HEK293 (cell line): ENCODE measurements around the gene ASXL1.

Experiments used
- CTCF ChIA-PET: fragments of 350-600 bp; formaldehyde crosslinking; extraction: SDS; loops from one replicate; lab custom pipeline; 2021; ENCODE audit warnings: antibody characterized with exemption; lab: Yijun Ruan, JAX
- POLR2A ChIA-PET: fragments of 300-600 bp; formaldehyde crosslinking; extraction: SDS; loops from one replicate; lab custom pipeline; 2020; ENCODE audit warnings: antibody characterized with exemption, inconsistent platforms; lab: Yijun Ruan, JAX
- H3K27ac ChIP-seq: fragments of 200-500 bp; sonication (Bioruptor generic); 2 replicates; pipeline ENCODE4 v1.5.1; 2014; ENCODE audit warnings: low read depth, low read length, control low read depth, inconsistent platforms; ENCODE audit errors: extremely low read depth
- H3K36me3 ChIP-seq, 2 experiments: fragments of 200-500 bp in 1 of 2; sonication (Bioruptor generic) in 1 of 2; 1 replicate in 1 of 2; 2 replicates in 1 of 2; pipeline ENCODE4 v1.5.1; 2014 to 2017; ENCODE audit warnings: inconsistent platforms in 2 of 2, low read length in 2 of 2; ENCODE audit not compliant: control insufficient read depth in 2 of 2, insufficient read depth in 1 of 2
- H3K4me1 ChIP-seq: fragments of 200-500 bp; sonication (Bioruptor generic); 2 replicates; pipeline ENCODE4 v1.5.1; 2014; ENCODE audit warnings: mild to moderate bottlenecking, low read length, inconsistent platforms; ENCODE audit not compliant: control insufficient read depth, insufficient read depth
- H3K4me3 ChIP-seq: 2 replicates; pipeline ENCODE4 v1.5.1; 2011; ENCODE audit warnings: low read depth, mild to moderate bottlenecking, control low read depth, low read length, moderate library complexity
- H3K9me3 ChIP-seq: fragments of 200-500 bp; sonication (Bioruptor generic); 2 replicates; pipeline ENCODE4 v1.5.1; 2014; ENCODE audit warnings: low read depth, low read length, inconsistent platforms; ENCODE audit not compliant: control insufficient read depth, insufficient read depth
- ELK4 ChIP-seq: IDR thresholded peaks from 2 replicates; pipeline ENCODE4 v1.6.1; 2011; ENCODE audit warnings: mild to moderate bottlenecking, low read depth, low read length, borderline replicate concordance
- HIC1 ChIP-seq: fragments of 450-650 bp; formaldehyde crosslinking; IDR thresholded peaks from 2 replicates; pipeline ENCODE4 v1.5.1; 2016; ENCODE audit warnings: missing biosample characterization, missing genetic modification characterization
- HOXC10 ChIP-seq: sonication (generic); formaldehyde crosslinking; IDR thresholded peaks from 2 replicates; pipeline ENCODE4 v1.8.1; 2023; ENCODE audit warnings: mild to moderate bottlenecking, missing genetic modification reagents
- KLF1 ChIP-seq: fragments of 450-650 bp; formaldehyde crosslinking; IDR thresholded peaks from 2 replicates; pipeline ENCODE4 v1.5.1; 2016; ENCODE audit warnings: missing biosample characterization, missing genetic modification characterization
- MEIS1 ChIP-seq: sonication (generic); formaldehyde crosslinking; IDR thresholded peaks from 2 replicates; pipeline ENCODE4 v1.8.1; 2022; ENCODE audit warnings: missing genetic modification reagents, mild to moderate bottlenecking, borderline replicate concordance
- SALL2 ChIP-seq: fragments of 450-650 bp; formaldehyde crosslinking; IDR thresholded peaks from 2 replicates; pipeline ENCODE4 v1.5.0; 2017; ENCODE audit warnings: missing biosample characterization, mild to moderate bottlenecking, missing genetic modification characterization, borderline replicate concordance
- TCF7L2 ChIP-seq: IDR thresholded peaks from 2 replicates; pipeline ENCODE4 v1.6.1; 2011; ENCODE audit warnings: low read depth, mild to moderate bottlenecking, inconsistent platforms, low read length, moderate library complexity, borderline replicate concordance
- TRIM28 ChIP-seq: IDR thresholded peaks from 2 replicates; pipeline ENCODE4 v1.6.1; 2011; ENCODE audit warnings: low read length, control low read depth, borderline replicate concordance
- WT1 ChIP-seq: fragments of 450-650 bp; formaldehyde crosslinking; IDR thresholded peaks from 2 replicates; pipeline ENCODE4 v1.5.1; 2016; ENCODE audit warnings: missing biosample characterization, missing genetic modification characterization
- ZBTB20 ChIP-seq: fragments of 450-650 bp; formaldehyde crosslinking; IDR thresholded peaks from 2 replicates; pipeline ENCODE4 v1.5.1; 2016; ENCODE audit warnings: missing biosample characterization, missing genetic modification characterization
- ZBTB48 ChIP-seq: fragments of 450-650 bp; formaldehyde crosslinking; IDR thresholded peaks from 2 replicates; pipeline ENCODE4 v1.5.1; 2016; ENCODE audit warnings: missing biosample characterization, missing genetic modification characterization
- ZNF214 ChIP-seq: fragments of 450-650 bp; formaldehyde crosslinking; IDR thresholded peaks from 2 replicates; pipeline ENCODE4 v1.5.1; 2017; ENCODE audit warnings: missing biosample characterization, mild to moderate bottlenecking, missing genetic modification characterization, borderline replicate concordance
- ZNF24 ChIP-seq: fragments of 450-650 bp; formaldehyde crosslinking; IDR thresholded peaks from 2 replicates; pipeline ENCODE4 v1.5.1; 2016; ENCODE audit warnings: missing biosample characterization, missing genetic modification characterization
- ZNF248 ChIP-seq: fragments of 450-650 bp; formaldehyde crosslinking; IDR thresholded peaks from 2 replicates; pipeline ENCODE4 v1.5.1; 2017; ENCODE audit warnings: missing biosample characterization, missing genetic modification characterization
- ZNF302 ChIP-seq: fragments of 450-650 bp; formaldehyde crosslinking; IDR thresholded peaks from 2 replicates; pipeline ENCODE4 v1.5.1; 2016; ENCODE audit warnings: missing biosample characterization, missing genetic modification characterization, low read depth
- ZNF488 ChIP-seq: fragments of 450-650 bp; formaldehyde crosslinking; IDR thresholded peaks from 2 replicates; pipeline ENCODE4 v1.5.1; 2016; ENCODE audit warnings: missing biosample characterization, missing genetic modification characterization
- ZNF530 ChIP-seq: fragments of 450-650 bp; formaldehyde crosslinking; IDR thresholded peaks from 2 replicates; pipeline ENCODE4 v1.5.1; 2016; ENCODE audit warnings: low read depth, missing biosample characterization, missing genetic modification characterization
- ZNF561 ChIP-seq: fragments of 450-650 bp; IDR thresholded peaks from 2 replicates; pipeline ENCODE4 v1.5.1; 2018; ENCODE audit warnings: missing biosample characterization, missing genetic modification characterization, borderline replicate concordance
- ZNF585B ChIP-seq: fragments of 450-650 bp; formaldehyde crosslinking; IDR thresholded peaks from 2 replicates; pipeline ENCODE4 v1.5.1; 2016; ENCODE audit warnings: missing biosample characterization, missing genetic modification characterization
- ZNF600 ChIP-seq: fragments of 450-650 bp; formaldehyde crosslinking; IDR thresholded peaks from 2 replicates; pipeline ENCODE4 v1.5.1; 2016; ENCODE audit warnings: missing biosample characterization, missing genetic modification characterization
- ZNF626 ChIP-seq: fragments of 450-650 bp; sonication (Bioruptor Pico); formaldehyde crosslinking; IDR thresholded peaks from 2 replicates; pipeline ENCODE4 v1.5.1; 2018; ENCODE audit warnings: missing biosample characterization, missing genetic modification characterization, inconsistent platforms
- ZNF670 ChIP-seq: fragments of 450-650 bp; formaldehyde crosslinking; IDR thresholded peaks from 2 replicates; pipeline ENCODE4 v1.5.1; 2016; ENCODE audit warnings: missing biosample characterization, missing genetic modification characterization, low read depth
- ZNF830 ChIP-seq: fragments of 450-650 bp; IDR thresholded peaks from 2 replicates; pipeline ENCODE4 v1.5.0; 2018; ENCODE audit warnings: missing biosample characterization, missing genetic modification characterization, low read depth, mild to moderate bottlenecking, moderate library complexity
- TF ChIP-seq, protein P1 (sequence below): sonication (generic); formaldehyde crosslinking; IDR thresholded peaks from 2 replicates; pipeline ENCODE4 v1.8.1; 2022; ENCODE audit warnings: mild to moderate bottlenecking, moderate library complexity, missing genetic modification reagents

Gene ASXL1

GRCh38 chr20:32329817-32330554 lies 28.1 kb upstream of the ASXL1 start:
- no peaks in the 10 kb centered on the region for H3K4me1 ChIP-seq
- no peaks in the 10 kb centered on the region for H3K9me3 ChIP-seq
- ChIA-PET CTCF (interaction anchor here (0.6 kb wide), 1 partner anchor 227 kb away, joined by 4 read pairs; no protein-coding TSS in a partner anchor), POLR2A (no interaction called here)
- H3K27ac ChIP-seq, result no peak overlapping the region
- peaks cover 0 to 48% of the 10 kb centered on the region in 2 experiments; a peak in 2 of 3 replicates for H3K36me3 ChIP-seq
- no peak for TF ChIP-seq SALL2 (tag by site-specific recombination)
- no peak for TF ChIP-seq ZNF24 (tag by site-specific recombination)
- no peak for TF ChIP-seq MEIS1 (CRISPR knock-in tag)
- no peak for TF ChIP-seq ZNF488 (tag by site-specific recombination)
- no peak for TF ChIP-seq ZNF561
- TF ChIP-seq TCF7L2, result no peak
- no peak for TF ChIP-seq HOXC10 (CRISPR knock-in tag)
- H3K4me3 ChIP-seq, result no peak overlapping the region

- no peaks in the 10 kb centered on the region for H3K4me1 ChIP-seq
- no peak overlapping the region for H3K27ac ChIP-seq
- H3K9me3 ChIP-seq, result no peaks in the 10 kb centered on the region
- no peak overlapping the region for H3K4me3 ChIP-seq
- peaks cover 0 to 48% of the 10 kb centered on the region in 2 experiments; a peak in 2 of 3 replicates for H3K36me3 ChIP-seq
- CTCF ChIA-PET, result interaction anchor here (0.7 kb wide), 1 partner anchor 14 kb away, joined by 3 read pairs; no protein-coding TSS in a partner anchor
- POLR2A ChIA-PET, result no interaction called here
- TF ChIP-seq ZNF248 (tag by site-specific recombination), result no peak
- no peak for TF ChIP-seq TRIM28
- TF ChIP-seq KLF1, result no peak
- TF ChIP-seq, protein P1, sequence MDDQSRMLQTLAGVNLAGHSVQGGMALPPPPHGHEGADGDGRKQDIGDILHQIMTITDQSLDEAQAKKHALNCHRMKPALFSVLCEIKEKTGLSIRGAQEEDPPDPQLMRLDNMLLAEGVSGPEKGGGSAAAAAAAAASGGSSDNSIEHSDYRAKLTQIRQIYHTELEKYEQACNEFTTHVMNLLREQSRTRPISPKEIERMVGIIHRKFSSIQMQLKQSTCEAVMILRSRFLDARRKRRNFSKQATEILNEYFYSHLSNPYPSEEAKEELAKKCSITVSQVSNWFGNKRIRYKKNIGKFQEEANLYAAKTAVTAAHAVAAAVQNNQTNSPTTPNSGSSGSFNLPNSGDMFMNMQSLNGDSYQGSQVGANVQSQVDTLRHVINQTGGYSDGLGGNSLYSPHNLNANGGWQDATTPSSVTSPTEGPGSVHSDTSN (CRISPR knock-in tag), result no peak
- TF ChIP-seq ZNF626 (tag by site-specific recombination), result no peak
- TF ChIP-seq ZNF530 (tag by site-specific recombination), result no peak
- TF ChIP-seq ZNF830 (tag by site-specific recombination), result no peak
- TF ChIP-seq ZNF214 (tag by site-specific recombination), result no peak
- no peak for TF ChIP-seq ZNF585B (tag by site-specific recombination)
- TF ChIP-seq ZBTB20 (tag by site-specific recombination), result no peak
- TF ChIP-seq ZNF600 (tag by site-specific recombination), result no peak
- TF ChIP-seq ZNF670, result no peak
- no peak for TF ChIP-seq WT1
- no peak for TF ChIP-seq ELK4
- no peak for TF ChIP-seq ZBTB48
- no peak for TF ChIP-seq HIC1
- no peak for TF ChIP-seq ZNF302 (tag by site-specific recombination)
These were observed 27.6 kb upstream of the ASXL1 start for GRCh38 chr20:32330555-32330897.
